ENCODE measurements around the gene RTN4IP1. TPM values are rescaled to one million over a fixed set of nuclear protein-coding genes. Genes with fewer than 3 reads are reported as not detected.

RTN4IP1 gene
- total and polyA plus RNA-seq, 2 of the 13 experiments (the other 11 are each of a cell fraction or from before 2014, with no cell fraction given) = 5.5 to 17.2 TPM

DNA sequence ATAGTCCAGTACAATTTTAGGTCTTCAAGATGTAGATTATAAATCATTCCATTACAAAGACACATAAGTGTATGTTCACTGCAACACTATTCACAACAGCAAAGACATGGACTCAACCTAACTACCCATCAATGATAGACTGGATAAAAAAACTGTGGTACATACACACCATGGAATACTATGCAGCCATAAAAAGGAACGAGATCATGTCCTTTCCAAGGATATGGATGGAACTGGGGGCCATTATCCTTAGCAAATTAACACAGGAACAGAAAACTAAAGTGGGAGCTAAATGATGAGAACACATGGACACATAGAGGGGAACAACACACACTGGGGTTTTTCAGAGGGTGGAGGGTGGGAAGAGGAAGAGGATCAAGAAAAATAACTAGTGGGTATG is 6.3 kb downstream of the RTN4IP1 start:
- no peak overlapping the region for H3K4me3 ChIP-seq (replicated peaks in 1 of 3; ENCODE audit: insufficient read depth in 1 of 3, low read depth in 2 of 3, low read length in 3 of 3)
- intact Hi-C loops (cut with micrococcal nuclease; ENCODE audit: unreplicated experiment) = loop anchor here (10.0 kb wide), 1 partner anchor 292 kb away; no protein-coding TSS in a partner anchor
- DNase-seq (ENCODE audit: low spot score) (no peak), ATAC-seq (no peak), FAIRE-seq (no peak)
- no peak overlapping the region for H3K9ac ChIP-seq (ENCODE audit: insufficient read depth, low read depth, low read length)
- H3K79me2 ChIP-seq (ENCODE audit: insufficient read depth, low read length) = no peaks in the 10 kb centered on the region
- BruUV-seq (replicated peaks) = no TSS peak
- peaks cover 69% of the 10 kb centered on the region for H3K4me1 ChIP-seq (ENCODE audit: insufficient read depth, low read length)
- H3K27ac ChIP-seq (ENCODE audit: extremely low read length, insufficient read depth, low read length) = no peak overlapping the region
- H3K9me3 ChIP-seq (ENCODE audit: low read length) = peaks cover 11% of the 10 kb centered on the region
- ChIA-PET CTCF (ENCODE audit: low intra/inter-chr PET ratio, low total read pairs) (no interaction called here), POLR2A (no interaction called here)
- H3K36me3 ChIP-seq (replicated peaks in 1 of 2; ENCODE audit: control insufficient read depth in 1 of 2, insufficient read depth in 2 of 2, low read length in 2 of 2) = no peaks in the 10 kb centered on the region
- no peaks in the 10 kb centered on the region for H4K20me1 ChIP-seq (ENCODE audit: insufficient read depth, low read length)
- WGBS (ENCODE audit: low lambda C conversion rate) = 95% methylated on average over 1 of the region's 1 CpG
- in situ Hi-C loops (cut with HindIII; ENCODE audit: extremely low pct_ligation_motif_present, low pct_unique_long_range_greater_than_20kb) = no loop called here
- H3K4me2 ChIP-seq (ENCODE audit: low read depth, low read length) = no peak overlapping the region
- H2AFZ ChIP-seq (ENCODE audit: low read length) = no peak overlapping the region
- no peak for TF ChIP-seq KAT2B (IDR thresholded peaks at IDR 0.05; ENCODE audit: borderline replicate concordance, low read depth, low read length)
- TF ChIP-seq, protein P1, sequence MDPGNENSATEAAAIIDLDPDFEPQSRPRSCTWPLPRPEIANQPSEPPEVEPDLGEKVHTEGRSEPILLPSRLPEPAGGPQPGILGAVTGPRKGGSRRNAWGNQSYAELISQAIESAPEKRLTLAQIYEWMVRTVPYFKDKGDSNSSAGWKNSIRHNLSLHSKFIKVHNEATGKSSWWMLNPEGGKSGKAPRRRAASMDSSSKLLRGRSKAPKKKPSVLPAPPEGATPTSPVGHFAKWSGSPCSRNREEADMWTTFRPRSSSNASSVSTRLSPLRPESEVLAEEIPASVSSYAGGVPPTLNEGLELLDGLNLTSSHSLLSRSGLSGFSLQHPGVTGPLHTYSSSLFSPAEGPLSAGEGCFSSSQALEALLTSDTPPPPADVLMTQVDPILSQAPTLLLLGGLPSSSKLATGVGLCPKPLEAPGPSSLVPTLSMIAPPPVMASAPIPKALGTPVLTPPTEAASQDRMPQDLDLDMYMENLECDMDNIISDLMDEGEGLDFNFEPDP (CRISPR knock-in tag; conservative IDR thresholded peaks at IDR 0.05) = 0 out of 2 replicates have a peak, but pooled peaks have one; percentile 13
- no peaks in the 10 kb centered on the region for H3K27me3 ChIP-seq (ENCODE audit: control insufficient read depth in 1 of 2, insufficient read depth in 2 of 2, low read length in 2 of 2)

GRCh38 chr6:106622412-106622811 is 6.9 kb downstream of the RTN4IP1 start:
- no peak overlapping the region for H2AFZ ChIP-seq (ENCODE audit: low read length)
- no peaks in the 10 kb centered on the region for H3K79me2 ChIP-seq (ENCODE audit: insufficient read depth, low read length)
- in situ Hi-C loops (cut with HindIII; ENCODE audit: extremely low pct_ligation_motif_present, low pct_unique_long_range_greater_than_20kb) = no loop called here
- H3K27ac ChIP-seq (ENCODE audit: extremely low read length, insufficient read depth, low read length) = peak overlapping the region; percentile 49
- peaks cover 72% of the 10 kb centered on the region for H3K4me1 ChIP-seq (ENCODE audit: insufficient read depth, low read length)
- ATAC-seq (peak; percentile 87), DNase-seq (ENCODE audit: low spot score) (peak; percentile 90), FAIRE-seq (no peak)
- H3K27me3 ChIP-seq (ENCODE audit: control insufficient read depth in 1 of 2, insufficient read depth in 2 of 2, low read length in 2 of 2) = no peaks in the 10 kb centered on the region
- H3K4me2 ChIP-seq (ENCODE audit: low read depth, low read length) = no peak overlapping the region
- no peaks in the 10 kb centered on the region for H4K20me1 ChIP-seq (ENCODE audit: insufficient read depth, low read length)
- WGBS (ENCODE audit: low lambda C conversion rate) = 19% methylated on average over 4 of the region's 8 CpGs
- no peaks in the 10 kb centered on the region for H3K36me3 ChIP-seq (replicated peaks in 1 of 2; ENCODE audit: control insufficient read depth in 1 of 2, insufficient read depth in 2 of 2, low read length in 2 of 2)
- peaks cover 11% of the 10 kb centered on the region for H3K9me3 ChIP-seq (ENCODE audit: low read length)
- H3K9ac ChIP-seq (ENCODE audit: insufficient read depth, low read depth, low read length) = no peak overlapping the region
- intact Hi-C loops (cut with micrococcal nuclease; ENCODE audit: unreplicated experiment) = loop anchor here (10.0 kb wide), 1 partner anchor 292 kb away; no protein-coding TSS in a partner anchor
- ChIA-PET POLR2A (no interaction called here), CTCF (ENCODE audit: low intra/inter-chr PET ratio, low total read pairs) (no interaction called here)
- no peak overlapping the region for H3K4me3 ChIP-seq (replicated peaks in 1 of 3; ENCODE audit: insufficient read depth in 1 of 3, low read depth in 2 of 3, low read length in 3 of 3)
- no TSS peak for BruUV-seq (replicated peaks)
- TF ChIP-seq ZNF281 (CRISPR knock-in tag; IDR thresholded peaks at IDR 0.05; ENCODE audit: borderline replicate concordance) (peak; percentile 32; the same call in 1 of the 2 replicates), ZNF670 (CRISPR knock-in tag; IDR thresholded peaks at IDR 0.05; ENCODE audit: borderline replicate concordance) (peak; percentile 56; the same call in 1 of the 2 replicates), NCOA2 (CRISPR knock-in tag; IDR thresholded peaks at IDR 0.05) (peak; percentile 54), SAP130 (CRISPR knock-in tag; IDR thresholded peaks at IDR 0.05; ENCODE audit: low read depth) (peak; percentile 35; the same call in 1 of the 2 replicates), ZSCAN25 (CRISPR knock-in tag; IDR thresholded peaks at IDR 0.05) (no peak), EP300 (IDR thresholded peaks at IDR 0.05; ENCODE audit: low read depth in 2 of 2, low read length in 2 of 2) (peak in 1 of 2 experiments; percentile 74; a peak in 2 of 4 replicates), EP300 (CRISPR knock-in tag; IDR thresholded peaks at IDR 0.05; ENCODE audit: borderline replicate concordance) (peak; percentile 43; the same call in 1 of the 2 replicates), ZMYM2 (CRISPR knock-in tag; IDR thresholded peaks at IDR 0.05) (peak; percentile 66; the same call in 1 of the 2 replicates), ZNF12 (CRISPR knock-in tag; IDR thresholded peaks at IDR 0.05) (no peak), HOXA3 (CRISPR knock-in tag; IDR thresholded peaks at IDR 0.05) (peak; percentile 20; the same call in 1 of the 2 replicates)
- TF ChIP-seq, protein P2, sequence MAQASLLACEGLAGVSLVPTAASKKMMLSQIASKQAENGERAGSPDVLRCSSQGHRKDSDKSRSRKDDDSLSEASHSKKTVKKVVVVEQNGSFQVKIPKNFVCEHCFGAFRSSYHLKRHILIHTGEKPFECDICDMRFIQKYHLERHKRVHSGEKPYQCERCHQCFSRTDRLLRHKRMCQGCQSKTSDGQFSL (CRISPR knock-in tag; IDR thresholded peaks at IDR 0.05) = peak; percentile 51; the same call in 1 of the 2 replicates

Measured in HepG2 (cell line).